ENCODE measurements around the gene STX3. TPM values are rescaled to one million over a fixed set of nuclear protein-coding genes. Genes with fewer than 3 reads are reported as not detected.
A peak's percentile ranks its signal among the peaks of the same experiment; 100 is the strongest.

The STX3 gene
- total RNA-seq, 2 experiments from 2014 or later: 6.4 to 20.2 TPM

GRCh38 chr11:59810189-59810910 is 55.2 kb downstream of the STX3 start, which contains the start of gene MRPL16:
Gene MRPL16, minus strand, starts transcription at chr11:59810778. Its CDS starts 120 bp downstream, at chr11:59810658.
- H2AFZ ChIP-seq (ENCODE audit: low read length): peak within 1 kb of the TSS; percentile 88
- peaks cover 8% of the 10 kb centered on the region; the same call in 1 of the 2 replicates for H4K20me1 ChIP-seq (ENCODE audit: insufficient read depth, low read length)
- peaks cover 53% of the 10 kb centered on the region for H3K4me1 ChIP-seq (ENCODE audit: insufficient read depth, low read length, poor library complexity, severe bottlenecking)
- H3K27ac ChIP-seq (ENCODE audit: low read depth, low read length, poor library complexity, severe bottlenecking): peak within 1 kb of the TSS; percentile 80
- CTCF ChIA-PET (ENCODE audit: unreplicated experiment): no interaction called here
- peak within 1 kb of the TSS; percentile 76 for H3K4me2 ChIP-seq (ENCODE audit: low read length)
- H3K4me3 ChIP-seq (ENCODE audit: low read depth, low read length, poor library complexity, severe bottlenecking): peak within 1 kb of the TSS; percentile 98
- TF ChIP-seq EZH2phosphoT487 (IDR thresholded peaks at IDR 0.05; ENCODE audit: borderline replicate concordance, low read depth, low read length): no peak
- TF ChIP-seq CTCF (conservative IDR thresholded peaks at IDR 0.05; ENCODE audit: low read length): peak; percentile 63
- no peaks in the 10 kb centered on the region for H3K9me3 ChIP-seq (ENCODE audit: low read length)
- no TSS peak for BruUV-seq (replicated peaks)
- peaks cover 37% of the 10 kb centered on the region for H3K79me2 ChIP-seq (ENCODE audit: insufficient read depth, low read depth, low read length)
- POLR2A ChIA-PET: interaction anchor here (1.0 to 2.6 kb wide), 3 partner anchors 10 to 384 kb away, joined by 3 to 6 read pairs (median 4); no protein-coding TSS in a partner anchor
- DNase-seq (ENCODE audit: low spot score): peak; percentile 96
- intact Hi-C loops (cut with micrococcal nuclease; ENCODE audit: unreplicated experiment): loop anchor here (2.0 to 10.0 kb wide), 5 partner anchors 56 to 666 kb away; partner anchors contain the start of genes FAM111A, PATL1 and STX3
- peaks cover 43% of the 10 kb centered on the region for H3K36me3 ChIP-seq (ENCODE audit: insufficient read depth, low read length)
- H3K9me2 ChIP-seq (ENCODE audit: insufficient read depth, low read length): no peaks in the 10 kb centered on the region

GRCh38 chr11:59810911-59811259 is 55.7 kb downstream of the STX3 start:
- ChIA-PET CTCF (ENCODE audit: unreplicated experiment) (no interaction called here), POLR2A (interaction anchor here (0.6 to 2.6 kb wide), 4 partner anchors 11 to 666 kb away, joined by 3 to 6 read pairs (median 4); no protein-coding TSS in a partner anchor)
- peak overlapping the region; percentile 88 for H2AFZ ChIP-seq (ENCODE audit: low read length)
- DNase-seq (ENCODE audit: low spot score): no peak
- intact Hi-C loops (cut with micrococcal nuclease; ENCODE audit: unreplicated experiment): loop anchor here (2.0 to 10.0 kb wide), 5 partner anchors 56 to 666 kb away; partner anchors contain the start of genes FAM111A, PATL1 and STX3
- peak overlapping the region; percentile 66 for H3K4me2 ChIP-seq (ENCODE audit: low read length)
- no peaks in the 10 kb centered on the region for H3K9me2 ChIP-seq (ENCODE audit: insufficient read depth, low read length)
- BruUV-seq (replicated peaks): no TSS peak
- H3K27ac ChIP-seq (ENCODE audit: low read depth, low read length, poor library complexity, severe bottlenecking): peak overlapping the region; percentile 80
- peaks cover 41% of the 10 kb centered on the region for H3K79me2 ChIP-seq (ENCODE audit: insufficient read depth, low read depth, low read length)
- H3K9me3 ChIP-seq (ENCODE audit: low read length): no peaks in the 10 kb centered on the region
- H3K4me3 ChIP-seq (ENCODE audit: low read depth, low read length, poor library complexity, severe bottlenecking): peak overlapping the region; percentile 98
- H3K4me1 ChIP-seq (ENCODE audit: insufficient read depth, low read length, poor library complexity, severe bottlenecking): peaks cover 59% of the 10 kb centered on the region
- peaks cover 37% of the 10 kb centered on the region for H3K36me3 ChIP-seq (ENCODE audit: insufficient read depth, low read length)
- TF ChIP-seq CTCF (conservative IDR thresholded peaks at IDR 0.05; ENCODE audit: low read length) (no peak), EZH2phosphoT487 (IDR thresholded peaks at IDR 0.05; ENCODE audit: borderline replicate concordance, low read depth, low read length) (no peak)
- H4K20me1 ChIP-seq (ENCODE audit: insufficient read depth, low read length): peaks cover 8% of the 10 kb centered on the region; the same call in 1 of the 2 replicates

Data from OCI-LY7 (cell line).